HG02588 (cell line): ENCODE results near the gene KIF3B.
"Not testable (repeated sequence)": the region's sequence is repeated elsewhere in the genome, so short reads cannot be mapped to it uniquely, and the experiment has no call there.

Source experiments
- ATAC-seq: cut with Tn5 transposase; IDR thresholded peaks from one replicate; pipeline ENCODE4 v1.9.1; 2021; ENCODE audit warnings: mild to moderate bottlenecking, moderate library complexity; ENCODE audit not compliant: unreplicated experiment

Gene KIF3B

GRCh38 chr20:32292548-32292947 lies 15.1 kb downstream of the KIF3B start:
- ATAC-seq, result no peak

- no peak for ATAC-seq
Observed at GRCh38 chr20:32294071-32294470, 16.6 kb downstream of the KIF3B start.

- no peak for ATAC-seq
Observed at GRCh38 chr20:32296412-32296811, 19.0 kb downstream of the KIF3B start.

GRCh38 chr20:32296819-32297420 lies 19.5 kb downstream of the KIF3B start:
- no peak for ATAC-seq

- ATAC-seq, result no peak
Observed at GRCh38 chr20:32297439-32297838, 20.0 kb downstream of the KIF3B start.

GRCh38 chr20:32300647-32301046 lies 23.2 kb downstream of the KIF3B start:
- no peak for ATAC-seq

- no peak for ATAC-seq
Observed at GRCh38 chr20:32301719-32302506, 24.5 kb downstream of the KIF3B start.

GRCh38 chr20:32302507-32302872 lies 25.0 kb downstream of the KIF3B start:
- no peak for ATAC-seq

- no peak for ATAC-seq
Observed at GRCh38 chr20:32304131-32304746, 26.8 kb downstream of the KIF3B start.

GRCh38 chr20:32312718-32313424 lies 35.4 kb downstream of the KIF3B start:
- ATAC-seq, result no peak

- no peak for ATAC-seq
Observed at GRCh38 chr20:32314768-32315167, 37.3 kb downstream of the KIF3B start.

GRCh38 chr20:32315399-32315798 lies 37.9 kb downstream of the KIF3B start:
- ATAC-seq, result no peak

- no peak for ATAC-seq
Observed at GRCh38 chr20:32315891-32316290, 38.4 kb downstream of the KIF3B start.

GRCh38 chr20:32316667-32317066 lies 39.2 kb downstream of the KIF3B start:
- ATAC-seq, result no peak

GRCh38 chr20:32319100-32319499 lies 41.6 kb downstream of the KIF3B start:
- ATAC-seq, result no peak

GRCh38 chr20:32320305-32320704 lies 42.9 kb downstream of the KIF3B start:
- ATAC-seq, result no peak

- ATAC-seq, result no peak
Observed at GRCh38 chr20:32321390-32321789, 43.9 kb downstream of the KIF3B start.

GRCh38 chr20:32322260-32322659 lies 44.8 kb downstream of the KIF3B start:
- not testable (repeated sequence) for ATAC-seq

- ATAC-seq, result not testable (repeated sequence)
Observed at GRCh38 chr20:32323761-32324160, 46.3 kb downstream of the KIF3B start.

- no peak for ATAC-seq
Observed at GRCh38 chr20:32325706-32326503, 48.5 kb downstream of the KIF3B start.

GRCh38 chr20:32326504-32326845 lies 49.0 kb downstream of the KIF3B start:
- no peak for ATAC-seq
